SH-SY5Y (cell line): ENCODE results near the gene HORMAD1.

Source experiments
- GATA2 ChIP-seq: IDR thresholded peaks from 2 replicates; pipeline ENCODE4 v1.6.1; 2011; ENCODE audit warnings: mild to moderate bottlenecking, low read depth, low read length
- GATA3 ChIP-seq: IDR thresholded peaks from 2 replicates; pipeline ENCODE4 v1.6.1; 2011; ENCODE audit warnings: low read depth, mild to moderate bottlenecking, low read length, moderate library complexity

DNA sequence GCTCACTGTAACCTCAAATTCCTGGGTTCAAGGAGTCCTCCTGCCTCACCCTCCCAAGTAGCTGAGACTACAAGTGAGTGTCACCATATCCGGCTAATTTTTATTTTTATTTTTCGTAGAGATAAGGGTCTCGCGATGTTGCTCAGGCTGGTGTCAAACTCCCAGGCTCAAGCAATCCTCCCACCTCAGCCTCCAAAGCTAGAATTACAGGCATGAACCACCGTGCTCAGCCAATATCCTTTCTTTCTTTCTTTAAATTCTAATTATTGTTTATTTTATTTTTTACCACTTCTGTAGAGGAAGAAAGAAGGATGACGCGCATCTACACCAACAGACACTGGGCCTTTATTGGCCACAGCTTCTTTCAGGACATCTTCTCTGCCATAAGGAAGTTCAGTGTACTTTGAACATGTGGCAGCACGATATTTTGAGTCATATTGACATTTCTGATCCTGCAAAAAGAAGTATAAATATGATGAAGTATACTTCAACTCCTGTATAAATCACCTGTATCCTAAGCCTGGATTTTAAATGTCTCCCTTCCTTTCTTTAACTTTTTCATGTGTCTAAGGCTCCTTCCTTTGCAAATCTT is 29.1 kb upstream of the HORMAD1 start:
- TF ChIP-seq GATA3 = no peak
- no peak for TF ChIP-seq GATA2
